Astrocyte of the spinal cord (primary cell): ENCODE measurements around the gene DUSP14.
A peak's percentile ranks its signal among the peaks of the same experiment; 100 is the strongest.

ENCODE experiments used
- DNase-seq: peaks from one replicate; pipeline ENCODE4 v3.0.0; 2011; ENCODE audit warnings: low read depth, low spot score
- H3K4me3 ChIP-seq: 2 replicates; pipeline ENCODE4 v1.5.1; 2011; ENCODE audit warnings: low read depth, mild to moderate bottlenecking, low read length, moderate library complexity
- CTCF ChIP-seq: IDR thresholded peaks from 2 replicates; pipeline ENCODE4 v1.5.1; 2012; ENCODE audit warnings: low read depth, mild to moderate bottlenecking, low read length, inconsistent platforms
- in situ Hi-C: cut with HindIII; loops from 2 replicates; pipeline ENCODE4 v1.10.0; 2017; ENCODE audit warnings: low sequenced_read_pairs

DUSP14 gene

GRCh38 chr17:37512442-37513068, 22.9 kb downstream of the DUSP14 start:
- TF ChIP-seq CTCF, result no peak
- H3K4me3 ChIP-seq, result no peak overlapping the region
- in situ Hi-C loops, result no loop called here
- no peak for DNase-seq

DNA sequence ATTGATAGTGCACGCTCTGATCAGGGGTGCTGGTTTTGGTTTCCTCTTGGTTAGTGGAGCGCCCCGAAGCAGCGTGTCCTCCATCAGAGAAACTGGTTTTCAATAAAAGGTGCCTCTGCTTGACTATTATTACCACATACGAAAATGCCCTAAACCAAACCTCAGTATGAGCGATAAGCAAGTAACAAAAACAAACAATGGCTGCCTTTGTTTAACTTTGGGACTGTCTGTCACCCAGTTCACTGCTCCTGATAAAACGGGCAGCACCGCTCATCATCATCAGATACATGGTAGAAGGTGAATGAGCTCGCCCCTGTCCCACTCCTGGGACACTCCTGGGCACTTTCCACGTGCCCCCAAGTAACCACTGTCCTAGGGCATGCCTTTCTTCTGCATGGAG, 24.0 kb downstream of the DUSP14 start:
- in situ Hi-C loops, result no loop called here
- no peak overlapping the region for H3K4me3 ChIP-seq
- no peak for TF ChIP-seq CTCF
- no peak for DNase-seq

DNA sequence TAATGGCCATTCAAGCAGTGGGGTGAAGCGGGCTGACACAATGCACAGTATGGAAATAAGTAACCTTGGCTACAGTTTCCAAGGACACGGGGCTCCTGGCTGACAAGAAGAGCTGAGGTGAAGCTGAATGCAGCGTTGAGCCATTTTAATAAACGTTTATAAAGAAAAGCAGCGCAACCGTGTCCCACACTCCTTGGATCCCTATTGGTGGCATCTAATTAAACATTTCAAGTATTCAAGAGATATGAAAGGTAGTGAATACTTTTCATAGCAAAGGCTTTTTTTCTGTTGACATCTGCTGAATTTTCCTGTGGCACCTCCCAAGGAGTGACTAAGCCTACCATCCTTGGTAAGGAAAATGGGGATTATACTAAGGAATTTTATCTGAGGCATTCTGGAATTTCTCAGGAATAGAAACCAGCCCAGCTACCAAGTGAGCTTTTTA, 26.5 kb downstream of the DUSP14 start:
- DNase-seq, result peak; percentile 38
- in situ Hi-C loops, result no loop called here
- no peak for TF ChIP-seq CTCF
- no peak overlapping the region for H3K4me3 ChIP-seq

- H3K4me3 ChIP-seq, result no peak overlapping the region
- in situ Hi-C loops, result no loop called here
- TF ChIP-seq CTCF, result no peak
- DNase-seq, result no peak
These were observed 28.2 kb downstream of the DUSP14 start for GRCh38 chr17:37517881-37518280.

- no peak for DNase-seq
- no peak overlapping the region for H3K4me3 ChIP-seq
- TF ChIP-seq CTCF, result no peak
- in situ Hi-C loops, result no loop called here
These were observed 29.1 kb downstream of the DUSP14 start for GRCh38 chr17:37518826-37519225.

DNA sequence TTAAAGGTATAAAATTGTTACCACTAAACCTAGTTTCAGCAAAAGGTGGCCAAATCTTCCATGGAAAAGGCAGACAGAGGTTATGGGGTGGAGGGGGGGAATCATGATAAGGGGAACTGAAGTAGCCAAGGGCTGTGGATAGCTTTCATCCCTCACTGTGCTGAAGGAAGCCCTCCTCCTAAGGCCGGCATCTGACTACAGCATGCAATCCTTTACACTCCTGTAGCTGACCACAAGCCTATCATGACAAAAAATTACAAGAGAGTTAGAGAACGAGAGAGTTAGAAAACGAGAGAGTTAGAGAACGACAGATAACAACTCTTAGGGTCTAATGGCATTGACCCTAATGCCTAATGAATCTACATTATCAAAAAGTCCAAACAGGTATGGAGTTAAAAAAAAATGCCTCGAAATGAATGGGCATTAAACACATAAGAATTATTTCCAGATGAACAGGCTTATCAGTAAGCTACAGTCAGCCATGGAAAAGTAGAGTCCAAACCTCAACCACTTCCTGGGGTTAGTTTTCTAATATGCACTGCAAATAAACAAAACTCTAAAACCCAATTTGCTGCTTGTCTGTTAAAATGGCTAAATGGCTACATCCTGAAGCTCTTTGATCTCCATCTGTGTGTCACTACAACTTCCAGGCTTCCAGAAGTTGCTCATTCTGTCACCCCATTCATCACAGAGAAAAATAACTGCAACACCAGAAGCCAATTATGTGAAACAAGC, 29.7 kb downstream of the DUSP14 start:
- H3K4me3 ChIP-seq, result no peak overlapping the region
- in situ Hi-C loops, result no loop called here
- DNase-seq, result peak; percentile 49
- no peak for TF ChIP-seq CTCF
